IPS-18c (cell line): Measurements from ENCODE around the gene TEC.

Source experiments
- H3K4me3 ChIP-seq: 2 replicates; pipeline ENCODE4 v1.7.0; 2013; ENCODE audit warnings: low read depth, mild to moderate bottlenecking, low read length, moderate library complexity; ENCODE audit not compliant: insufficient read depth
- H3K9me3 ChIP-seq: one replicate; pipeline ENCODE4 v1.6.1; 2013; ENCODE audit warnings: mild to moderate bottlenecking, low read length, moderate library complexity; ENCODE audit not compliant: control insufficient read depth, insufficient read depth

The TEC gene

DNA sequence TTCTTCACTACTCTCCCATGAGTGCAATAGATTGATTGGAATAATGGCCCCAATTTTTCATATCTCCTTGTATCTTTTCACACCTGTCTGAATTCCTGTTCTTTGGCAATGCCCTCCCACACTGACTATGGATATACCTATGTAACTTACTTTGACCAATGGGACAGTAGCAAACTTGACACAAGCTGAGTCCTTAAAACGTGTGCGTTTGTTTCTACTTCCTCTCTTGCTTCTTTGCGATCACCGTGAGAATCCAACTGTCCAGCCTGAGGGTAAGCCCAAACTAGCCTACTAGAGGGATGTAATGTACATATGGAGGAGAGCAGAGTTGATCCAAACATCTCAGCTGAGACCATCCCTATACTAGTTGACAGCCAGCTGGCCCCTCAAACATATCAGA, 19.3 kb downstream of the TEC start:
- H3K4me3 ChIP-seq = no peak overlapping the region
- no peaks in the 10 kb centered on the region for H3K9me3 ChIP-seq

DNA sequence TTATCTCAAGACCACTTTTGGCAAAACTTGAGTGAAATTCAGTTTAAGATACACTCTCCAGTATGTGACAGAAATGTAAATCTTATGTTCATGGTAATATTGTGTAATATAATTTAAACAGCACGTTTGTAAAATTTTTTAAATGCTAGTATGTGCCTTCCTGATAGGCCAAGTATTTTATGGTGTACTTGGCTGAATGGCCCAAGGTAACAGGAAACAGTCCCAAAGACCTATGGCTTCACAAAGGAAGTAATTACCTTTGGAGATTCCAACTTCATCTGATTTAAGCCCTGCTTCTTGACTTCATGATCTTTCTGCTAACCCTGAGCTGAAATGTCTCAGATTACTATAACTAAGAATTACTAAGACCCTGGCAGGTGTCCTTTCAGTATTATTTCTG, 20.3 kb downstream of the TEC start:
- H3K9me3 ChIP-seq = no peaks in the 10 kb centered on the region

DNA sequence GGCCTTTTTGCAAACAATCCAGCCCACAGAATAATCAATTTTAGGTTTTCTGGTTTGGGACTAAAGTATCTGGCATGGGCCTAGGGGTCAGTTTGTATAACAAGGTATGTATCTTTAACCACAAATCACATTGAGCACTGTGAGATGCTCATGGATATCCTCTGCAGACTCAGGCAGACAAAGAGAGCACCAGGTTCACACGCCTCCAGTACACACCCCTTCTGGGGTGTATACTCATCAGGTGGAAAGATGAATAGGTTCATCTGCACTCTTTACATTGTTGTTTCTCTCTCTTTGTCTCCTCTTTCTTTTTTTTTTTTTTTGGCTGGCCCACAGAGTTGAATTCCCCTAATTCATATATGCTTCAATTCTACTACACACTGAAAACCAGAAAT, 21.1 kb downstream of the TEC start:
- H3K4me3 ChIP-seq = no peak overlapping the region
- no peaks in the 10 kb centered on the region for H3K9me3 ChIP-seq

More for the DNA sequence above, 20.3 kb downstream of the TEC start:
- no peak overlapping the region for H3K4me3 ChIP-seq

DNA sequence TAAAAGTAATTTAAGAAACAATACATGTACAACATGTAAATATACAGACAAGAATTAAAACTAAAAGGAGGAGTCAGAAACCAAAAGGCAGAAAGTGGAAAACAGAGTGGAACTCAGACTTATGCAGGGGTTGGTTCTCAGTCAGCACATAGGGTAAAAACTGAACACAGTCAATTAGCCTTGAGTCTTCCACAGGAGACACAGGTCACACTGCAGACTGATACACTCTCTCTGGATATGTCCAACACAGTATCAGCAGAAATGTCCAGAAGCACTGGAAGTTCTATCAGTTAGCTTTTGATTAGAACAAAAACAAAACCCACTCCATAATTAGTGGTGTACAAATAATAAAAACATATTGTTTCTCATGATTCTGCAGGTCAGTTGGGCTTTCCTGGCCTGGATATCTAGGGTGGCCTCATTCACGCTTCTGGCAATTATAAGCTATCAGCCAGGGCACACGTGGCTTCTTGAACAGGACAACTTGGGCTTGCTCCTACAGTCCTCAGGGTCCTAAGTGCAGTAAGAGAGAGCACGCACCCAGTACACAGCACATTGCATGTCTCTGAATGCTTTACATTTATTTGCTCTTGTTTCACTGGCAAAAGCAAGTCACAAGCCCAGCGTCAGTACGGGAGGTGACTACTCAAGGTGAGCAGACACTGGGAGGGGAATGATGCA, 21.6 kb downstream of the TEC start:
- no peaks in the 10 kb centered on the region for H3K9me3 ChIP-seq
- no peak overlapping the region for H3K4me3 ChIP-seq

DNA sequence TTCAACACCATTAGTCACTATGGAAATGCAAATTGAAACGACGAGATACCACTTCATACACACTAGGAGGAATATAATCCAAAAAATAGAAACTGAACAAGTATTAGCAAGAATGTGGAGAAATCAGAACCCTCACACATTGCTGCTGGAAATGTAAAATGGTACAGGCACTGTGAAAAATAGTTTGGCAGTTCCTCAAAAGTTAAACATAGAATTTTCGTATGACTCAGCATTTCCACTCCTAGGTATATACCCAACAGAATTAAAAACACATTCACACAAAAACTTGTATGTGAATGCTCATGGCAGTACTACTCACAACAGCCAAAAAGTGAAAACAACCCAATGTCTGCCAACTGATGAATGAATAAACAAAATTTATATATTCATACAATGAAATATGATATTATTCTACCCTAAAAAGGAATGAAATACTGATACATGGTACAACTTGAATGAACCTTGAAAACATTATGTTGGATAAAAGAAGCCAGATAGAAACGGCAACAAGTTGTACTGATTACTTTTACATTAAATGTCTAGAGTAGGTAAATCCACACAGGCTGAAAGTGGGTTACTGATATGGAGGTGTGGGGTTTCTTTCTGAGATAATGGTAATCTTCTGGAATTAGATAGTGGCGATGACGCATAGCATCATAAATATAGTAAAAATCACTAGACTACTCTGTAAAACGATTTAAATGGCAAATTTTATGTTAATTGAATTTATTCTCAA, 22.3 kb downstream of the TEC start:
- Histone ChIP-seq H3K9me3 (no peaks in the 10 kb centered on the region), H3K4me3 (no peak overlapping the region)

DNA sequence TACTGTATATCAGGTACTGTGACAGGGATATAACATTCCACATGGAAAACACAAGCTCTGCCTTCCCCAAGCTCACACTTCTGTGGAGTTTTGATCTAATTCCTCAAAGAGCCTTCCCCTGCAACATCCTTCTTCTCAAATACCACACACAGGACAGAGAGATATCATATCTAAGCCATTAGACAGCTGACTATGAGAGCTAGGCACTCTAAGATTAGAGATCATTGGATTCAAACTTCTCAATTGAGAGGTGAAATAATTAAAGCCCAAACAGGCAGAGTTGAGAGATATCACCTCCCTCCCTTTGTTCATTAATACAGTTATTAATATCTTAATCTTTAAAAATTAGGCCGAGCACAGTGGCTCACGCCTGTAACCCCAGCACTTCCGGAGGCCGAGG, 25.0 kb downstream of the TEC start:
- no peak overlapping the region for H3K4me3 ChIP-seq

DNA sequence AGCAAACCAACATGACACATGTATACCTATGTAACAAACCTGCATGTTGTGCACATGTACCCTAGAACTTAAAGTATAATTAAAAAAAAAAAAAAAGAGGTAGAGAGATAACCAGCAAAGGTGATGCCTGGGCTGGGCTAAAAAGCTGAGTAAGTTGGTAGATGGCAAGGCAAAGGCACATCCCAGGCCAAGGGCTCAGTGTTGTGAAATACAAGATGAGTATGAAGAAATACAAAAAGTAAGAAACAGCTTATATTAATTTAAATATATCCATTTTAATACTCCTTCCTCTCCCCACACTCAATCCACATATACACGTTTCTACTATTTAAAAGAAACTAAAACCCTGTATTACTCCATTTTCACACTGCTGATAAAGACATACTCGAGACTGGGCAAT, 25.8 kb downstream of the TEC start:
- H3K9me3 ChIP-seq = no peaks in the 10 kb centered on the region

More for the DNA sequence above, 25.0 kb downstream of the TEC start:
- no peaks in the 10 kb centered on the region for H3K9me3 ChIP-seq

DNA sequence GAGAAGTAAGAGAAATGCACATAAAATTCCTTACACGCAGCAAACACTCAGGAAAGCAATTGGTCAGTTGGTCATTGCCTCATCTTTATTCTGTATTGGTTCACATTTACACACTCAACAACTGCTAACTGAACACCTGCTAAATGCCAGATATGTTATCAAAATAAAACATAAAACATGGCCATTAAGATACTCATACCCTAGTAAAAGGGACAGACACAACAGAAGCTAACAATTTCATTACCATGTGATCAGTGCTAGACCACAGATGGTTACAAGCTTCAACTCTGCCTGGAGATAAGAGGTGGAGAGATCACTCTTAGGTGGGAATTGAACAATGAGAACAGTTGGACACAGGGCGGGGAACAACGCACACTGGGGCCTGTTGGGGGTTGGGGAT, 26.2 kb downstream of the TEC start:
- H3K9me3 ChIP-seq = no peaks in the 10 kb centered on the region
- H3K4me3 ChIP-seq = no peak overlapping the region

More for the DNA sequence above, 25.8 kb downstream of the TEC start:
- H3K4me3 ChIP-seq = no peak overlapping the region

DNA sequence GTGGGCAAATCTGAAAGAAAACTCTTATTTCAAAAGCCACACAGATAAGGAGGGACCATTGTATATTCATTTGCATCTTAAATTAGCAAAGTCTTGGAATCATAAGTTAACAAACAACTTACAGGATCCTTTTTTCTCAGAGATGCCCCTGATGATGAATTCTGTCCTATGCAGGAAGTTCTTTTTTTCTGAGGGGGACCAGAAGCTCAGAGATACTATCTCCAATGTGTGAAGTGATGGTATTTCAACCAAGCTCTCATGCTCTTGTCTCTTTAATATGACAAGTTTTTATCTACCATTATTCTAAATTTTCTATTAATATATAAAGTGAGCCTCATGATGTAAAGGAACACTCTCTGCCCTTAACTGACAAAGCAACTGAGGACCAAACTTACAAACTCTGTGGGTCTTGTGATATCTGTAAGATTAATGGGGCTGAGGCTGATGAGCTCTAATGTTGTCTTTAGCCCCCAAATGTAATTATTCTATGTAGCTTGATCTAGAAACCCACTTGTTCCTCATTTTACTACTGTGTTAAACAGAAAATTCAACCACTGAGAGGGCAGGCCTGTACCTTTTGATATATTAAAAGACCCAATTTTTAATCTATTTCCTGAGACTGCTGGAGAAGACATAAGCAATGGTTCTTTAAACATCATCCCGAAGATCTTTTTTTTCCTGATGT, 27.0 kb downstream of the TEC start:
- H3K9me3 ChIP-seq = no peaks in the 10 kb centered on the region
- no peak overlapping the region for H3K4me3 ChIP-seq

DNA sequence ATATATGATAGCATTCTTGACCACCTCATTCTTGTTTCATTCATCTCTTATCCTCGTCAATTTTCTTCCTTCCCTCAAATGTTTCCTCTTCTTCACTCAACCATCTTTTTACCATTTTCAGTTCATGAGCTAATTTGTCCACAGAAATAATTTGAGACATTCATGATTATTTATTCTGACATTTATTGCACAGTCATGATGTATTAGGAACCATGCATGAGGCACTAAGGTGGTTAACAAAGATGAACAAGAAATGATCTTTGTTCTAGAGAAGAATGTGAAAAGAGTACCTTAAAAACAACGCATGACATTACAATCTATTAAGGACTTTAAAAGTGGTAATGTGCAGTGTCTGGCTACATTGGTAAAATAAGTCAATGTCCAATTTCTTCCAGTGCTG, 27.9 kb downstream of the TEC start:
- Histone ChIP-seq H3K9me3 (no peaks in the 10 kb centered on the region), H3K4me3 (no peak overlapping the region)

DNA sequence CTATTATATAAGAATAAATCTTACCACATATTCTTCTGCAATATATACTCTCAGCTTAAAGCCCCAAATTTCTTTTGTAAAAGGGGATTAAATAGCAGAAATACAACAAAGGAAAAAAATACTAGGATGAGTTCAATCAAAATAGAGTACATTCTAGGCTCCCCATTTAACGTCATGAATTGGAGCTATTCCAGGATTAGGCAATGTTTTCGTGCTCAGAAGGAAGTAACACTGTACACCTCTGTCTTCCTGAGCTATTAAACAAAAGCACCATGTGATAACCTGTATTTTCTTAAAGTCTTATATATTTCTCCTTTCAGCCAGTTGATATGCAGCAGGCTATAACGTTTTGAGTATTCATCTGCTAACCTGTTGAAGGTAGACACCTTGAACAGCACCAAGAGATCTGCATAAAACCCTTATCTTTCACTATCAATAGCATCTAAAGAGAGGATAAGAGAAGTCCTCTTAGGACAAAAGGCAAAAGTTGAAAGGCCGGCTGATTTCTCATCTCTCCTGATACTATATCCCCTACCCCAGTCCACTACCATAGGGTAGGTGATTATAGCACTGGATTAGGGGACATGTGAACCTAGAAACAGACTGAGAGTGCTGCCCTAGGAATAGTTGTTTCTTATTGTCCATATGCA, 31.5 kb downstream of the TEC start:
- Histone ChIP-seq H3K9me3 (no peaks in the 10 kb centered on the region), H3K4me3 (no peak overlapping the region)

DNA sequence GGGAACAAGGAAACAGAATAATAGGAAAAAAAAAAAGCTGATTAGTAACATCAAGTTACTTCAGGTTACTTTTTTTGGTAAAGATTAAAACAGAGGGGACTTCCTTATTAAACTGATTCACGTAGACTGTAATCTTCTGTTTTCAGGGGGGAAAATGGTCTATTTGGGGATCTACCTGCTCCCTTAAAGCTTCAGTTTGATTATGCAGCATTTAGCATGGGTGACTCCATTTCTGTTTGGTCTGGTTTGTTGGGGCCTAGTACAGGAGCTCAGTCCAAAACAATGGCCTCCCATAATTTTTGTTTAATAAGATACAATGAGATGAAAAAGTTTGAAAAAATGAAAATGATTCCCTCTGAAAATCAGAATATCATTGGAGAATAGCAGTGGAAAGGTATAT, 34.6 kb downstream of the TEC start:
- no peaks in the 10 kb centered on the region for H3K9me3 ChIP-seq
- H3K4me3 ChIP-seq = no peak overlapping the region

DNA sequence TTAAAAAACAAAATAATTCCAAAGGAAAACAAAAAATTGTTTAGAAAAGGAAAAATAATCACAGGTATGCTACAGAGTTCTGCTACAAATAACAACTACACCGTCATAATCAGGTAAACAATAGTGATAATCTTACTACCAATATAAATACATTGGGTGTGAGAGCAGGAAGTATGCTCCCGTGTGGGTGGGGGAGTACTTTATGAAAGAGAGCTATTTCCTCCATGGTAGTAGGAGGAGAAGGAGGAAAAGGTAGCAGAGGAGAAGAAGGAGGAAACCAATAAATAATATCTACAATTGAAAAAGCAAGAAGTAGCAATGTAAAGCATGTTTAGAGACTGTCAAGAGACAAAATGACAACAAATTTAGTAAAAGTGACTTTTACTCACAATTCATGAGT, 35.1 kb downstream of the TEC start:
- no peaks in the 10 kb centered on the region for H3K9me3 ChIP-seq

DNA sequence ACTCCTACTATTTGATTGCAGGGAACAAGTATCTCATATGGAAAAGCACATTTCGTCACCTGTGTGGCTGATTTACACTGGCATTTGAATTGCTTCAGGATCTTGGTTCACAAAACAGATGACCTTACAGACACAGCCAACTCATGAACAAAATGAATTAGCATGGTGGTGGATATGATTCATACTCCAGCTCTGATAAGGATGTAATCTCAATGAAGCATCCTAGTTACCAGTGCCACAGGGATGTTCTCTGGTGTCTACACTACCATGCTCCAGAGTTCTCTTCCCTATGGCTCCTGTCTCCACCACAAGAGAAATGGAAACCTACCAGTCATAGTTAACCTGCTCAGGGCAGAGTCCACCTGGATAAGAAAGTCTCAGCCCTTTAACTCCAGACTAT, 40.7 kb downstream of the TEC start:
- no peak overlapping the region for H3K4me3 ChIP-seq
- H3K9me3 ChIP-seq = no peaks in the 10 kb centered on the region

More for the DNA sequence above, 35.1 kb downstream of the TEC start:
- H3K4me3 ChIP-seq = no peak overlapping the region

DNA sequence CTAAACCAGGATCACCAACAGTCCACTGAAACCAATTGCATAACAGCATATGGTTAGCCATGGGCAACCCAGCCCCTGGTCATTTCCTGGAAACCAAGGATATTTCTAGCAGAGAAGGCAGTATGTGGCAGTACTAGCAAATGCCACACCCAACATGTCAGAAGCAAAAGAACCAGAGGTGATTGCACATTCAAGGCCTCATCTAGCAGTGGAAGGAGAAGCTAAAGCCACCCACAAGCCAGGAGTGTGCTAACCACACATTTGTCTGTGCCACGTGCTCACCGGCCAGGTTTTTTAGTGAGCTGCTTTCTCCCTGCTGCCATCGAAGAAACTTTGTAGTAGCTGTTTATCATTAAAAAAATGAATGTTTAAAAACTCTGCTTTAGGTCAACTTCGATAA, 42.0 kb downstream of the TEC start:
- Histone ChIP-seq H3K4me3 (no peak overlapping the region), H3K9me3 (no peaks in the 10 kb centered on the region)

DNA sequence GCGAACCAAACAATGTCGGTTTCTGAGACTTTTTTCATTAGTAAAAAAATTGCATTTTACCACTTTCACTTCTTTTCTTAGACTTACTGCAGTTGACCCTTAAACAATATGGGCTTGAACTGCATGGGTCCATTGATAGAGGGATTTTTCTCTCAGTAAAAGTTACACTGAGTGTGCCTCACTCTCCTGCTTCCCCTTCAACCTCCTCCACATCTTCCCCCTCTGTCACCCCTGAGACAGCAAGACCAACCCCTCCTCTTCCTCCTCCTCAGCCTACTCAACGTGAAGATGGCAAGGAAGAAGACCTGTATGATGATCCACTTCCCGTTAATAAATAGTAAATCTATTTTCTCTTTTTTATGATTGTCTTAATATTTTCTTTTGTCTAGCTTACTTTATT, 43.4 kb downstream of the TEC start:
- Histone ChIP-seq H3K4me3 (no peak overlapping the region), H3K9me3 (no peaks in the 10 kb centered on the region)

DNA sequence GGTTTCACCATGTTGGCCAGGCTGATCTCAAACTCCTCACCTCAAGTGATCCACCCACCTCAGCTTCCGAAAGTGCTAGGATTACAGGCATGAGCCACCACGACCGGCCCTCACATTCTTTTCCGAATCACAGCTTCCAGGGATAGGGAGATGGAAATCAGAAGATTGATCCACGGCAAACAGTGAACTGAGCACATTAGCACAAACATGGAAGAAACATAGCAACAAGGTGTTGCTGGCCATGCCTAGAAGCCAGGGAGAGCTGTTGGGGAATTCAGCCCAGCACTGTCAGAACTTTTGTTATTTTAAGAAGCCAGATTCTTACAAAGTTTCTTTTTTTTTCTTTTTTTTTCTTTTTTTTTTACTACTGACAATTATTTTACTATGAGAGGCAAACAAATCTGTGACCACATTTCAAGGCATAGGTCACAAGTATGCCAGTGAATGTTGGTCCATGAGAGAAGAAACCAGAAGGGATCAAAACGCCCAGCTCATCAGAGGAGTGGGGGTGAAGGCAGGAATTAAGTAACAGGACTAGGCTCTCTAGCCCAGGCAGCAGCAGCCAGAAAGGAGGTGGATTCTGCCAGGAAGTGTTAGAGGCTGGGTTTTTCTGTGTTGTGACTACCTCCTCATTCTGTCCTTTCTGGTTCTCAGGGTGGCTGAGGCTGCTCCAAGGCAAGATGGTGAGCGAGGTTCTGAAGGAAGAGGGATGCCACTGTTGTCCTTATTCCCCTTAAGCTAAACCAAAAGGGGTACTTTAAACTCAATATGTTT, 44.1 kb downstream of the TEC start:
- Histone ChIP-seq H3K4me3 (no peak overlapping the region), H3K9me3 (no peaks in the 10 kb centered on the region)
